Cerebellar nuclear complex (tissue), 1 donor: ENCODE results near the gene GPA33.

Source experiments
- DNase-seq, 2 experiments: peaks; one replicate each; lab custom pipeline; 2025; lab: John Stamatoyannopoulos, UW

GPA33 gene, protein sequence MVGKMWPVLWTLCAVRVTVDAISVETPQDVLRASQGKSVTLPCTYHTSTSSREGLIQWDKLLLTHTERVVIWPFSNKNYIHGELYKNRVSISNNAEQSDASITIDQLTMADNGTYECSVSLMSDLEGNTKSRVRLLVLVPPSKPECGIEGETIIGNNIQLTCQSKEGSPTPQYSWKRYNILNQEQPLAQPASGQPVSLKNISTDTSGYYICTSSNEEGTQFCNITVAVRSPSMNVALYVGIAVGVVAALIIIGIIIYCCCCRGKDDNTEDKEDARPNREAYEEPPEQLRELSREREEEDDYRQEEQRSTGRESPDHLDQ

DNA sequence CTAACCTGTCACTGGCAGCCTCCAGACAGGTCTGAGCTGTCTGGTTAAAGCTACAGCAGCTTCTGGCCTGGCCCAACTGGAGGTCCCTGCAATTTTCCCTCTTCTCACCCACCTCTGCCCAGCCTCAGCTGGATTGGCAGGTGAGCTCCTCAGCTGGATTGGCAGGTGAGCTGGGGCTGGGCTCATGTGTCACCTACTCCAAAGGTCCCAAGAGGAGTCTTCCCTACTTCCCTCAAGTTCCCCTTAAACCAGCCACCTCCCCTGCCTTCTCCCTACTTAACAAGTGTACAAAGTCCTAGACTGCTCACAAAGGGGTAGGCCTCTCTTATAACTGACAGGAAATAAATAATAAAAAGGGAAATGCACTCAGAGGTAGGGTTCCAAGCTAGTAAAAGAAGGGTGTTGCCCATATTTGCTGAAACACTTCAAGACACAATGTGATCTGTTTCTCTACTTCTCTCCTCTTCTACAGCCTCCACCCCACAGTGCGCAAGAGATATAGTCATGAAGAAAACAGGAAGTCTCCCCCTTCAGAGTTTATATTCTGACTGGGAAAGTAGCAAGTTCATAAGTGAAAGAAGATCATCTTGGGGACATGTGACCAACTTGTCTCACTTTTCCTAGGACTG, at the start of gene GPA33:
TSS of gene GPA33 (minus strand) at position 64 of the 629 bp plus-strand sequence. CDS start 90 bp downstream, outside the sequence.
- DNase-seq, result no peak

DNA sequence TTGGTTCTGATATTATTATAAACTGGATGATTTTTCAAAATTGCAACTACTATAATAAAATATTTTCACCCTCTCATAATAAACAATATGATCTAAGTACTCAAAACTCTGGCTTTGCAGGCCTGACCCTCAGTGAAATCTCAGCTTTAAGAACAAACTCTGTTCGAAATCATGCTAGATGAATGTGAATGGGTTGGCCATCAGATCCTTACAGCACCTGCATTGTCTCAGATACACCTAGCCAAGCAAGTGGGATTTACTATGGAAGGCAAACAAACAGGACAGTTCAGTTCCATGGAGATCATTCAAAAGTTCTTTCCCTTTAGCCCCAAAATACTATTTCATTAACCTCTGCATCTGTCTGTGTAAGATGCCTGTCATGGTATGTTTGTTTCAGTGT, 48.5 kb upstream of the GPA33 start:
- no peak for DNase-seq

DNA sequence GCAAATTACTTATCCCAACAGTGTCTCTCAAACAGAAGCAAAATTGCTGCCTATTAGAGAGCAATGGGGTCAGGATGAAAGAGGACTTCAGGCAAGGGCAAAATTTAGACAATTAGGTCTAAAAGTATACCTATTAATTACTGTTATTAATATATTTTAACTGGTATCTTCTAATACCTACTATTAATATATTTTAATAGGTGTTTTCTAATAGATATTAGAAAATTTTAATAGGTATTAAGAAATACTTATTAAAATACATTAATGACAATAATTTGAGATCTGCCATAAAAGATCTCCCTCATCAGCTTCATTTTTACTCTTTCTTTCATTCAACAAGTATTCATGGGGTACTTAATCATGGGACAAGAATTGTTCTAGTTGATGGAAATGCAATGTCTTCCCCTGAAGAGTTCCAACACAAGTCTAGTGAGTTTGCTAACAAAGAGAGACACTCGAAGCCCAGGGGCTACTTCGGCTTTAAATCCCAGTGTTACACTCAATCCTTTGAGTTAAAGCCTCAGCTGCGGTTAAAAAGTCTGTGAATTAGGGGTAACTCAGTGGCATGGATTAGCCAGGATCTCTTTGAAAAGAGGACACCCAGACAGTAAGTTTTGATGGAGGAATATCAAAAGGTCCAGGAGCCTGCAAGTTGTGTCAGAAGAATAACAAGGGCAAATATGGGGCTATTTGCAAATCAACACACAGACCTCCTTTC, 47.8 kb upstream of the GPA33 start:
- no peak for DNase-seq

DNA sequence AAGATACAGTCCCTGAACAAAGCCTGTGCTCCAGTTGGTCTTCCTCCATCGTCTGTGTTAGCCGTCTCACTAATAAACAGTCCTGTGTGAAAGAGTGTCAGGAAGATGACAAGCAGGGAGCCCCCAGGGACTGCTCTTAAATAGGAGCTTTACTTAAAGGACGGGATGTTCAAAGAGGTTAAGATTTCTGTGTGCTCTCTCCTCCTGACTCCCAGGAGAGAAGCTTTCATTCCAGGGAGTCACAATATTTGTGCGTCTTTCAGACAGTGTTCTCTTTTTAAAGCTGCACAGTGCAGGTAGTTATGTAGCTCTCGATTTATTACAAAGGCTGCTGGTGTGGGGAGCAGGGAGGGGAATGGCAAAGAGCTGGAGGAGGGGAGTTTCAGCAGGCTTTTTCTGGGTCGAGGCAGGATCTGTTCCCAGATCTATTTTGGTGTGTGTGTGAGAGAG, 47.2 kb upstream of the GPA33 start:
- peak in 1 of 2 experiments; percentile 68 for DNase-seq

DNA sequence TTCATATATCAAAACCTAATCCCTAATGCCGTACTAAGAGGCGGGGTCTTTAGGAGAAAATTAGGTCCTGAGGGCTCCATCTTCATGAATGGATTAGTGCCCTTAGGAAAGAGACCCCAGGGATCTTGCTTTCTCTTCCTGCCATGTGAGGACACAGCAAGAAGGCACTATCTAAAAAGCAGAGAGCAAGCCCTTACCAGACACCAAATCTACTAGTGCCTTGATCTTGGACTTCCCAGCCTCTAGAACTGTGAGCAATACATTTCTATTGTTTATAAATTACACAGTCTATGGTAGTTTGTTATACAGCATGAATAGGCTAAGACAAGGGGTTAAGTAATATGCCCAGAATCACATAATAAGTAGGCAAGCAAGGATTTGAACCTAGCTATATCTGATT, 46.6 kb upstream of the GPA33 start:
- no peak for DNase-seq

DNA sequence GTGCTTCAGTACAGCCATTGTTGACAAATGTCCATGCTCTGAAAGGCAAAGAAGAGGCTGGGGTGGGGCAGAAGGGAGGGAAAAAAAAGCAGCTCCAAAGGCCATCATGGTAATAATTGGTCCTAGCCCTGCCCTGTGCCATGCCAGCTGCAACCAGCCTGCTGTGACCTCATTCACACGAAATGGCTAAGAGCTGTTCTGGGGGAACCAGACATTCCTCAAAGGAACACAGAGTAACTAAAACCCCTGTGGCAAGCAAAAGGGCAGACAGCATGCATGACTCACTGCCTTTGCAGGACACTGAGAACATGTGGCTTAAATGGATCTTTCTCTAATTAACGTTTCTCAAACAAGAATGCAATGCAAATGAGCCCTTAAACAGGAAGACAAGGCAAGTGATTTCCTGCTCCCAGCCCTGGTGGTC, 46.0 kb upstream of the GPA33 start:
- DNase-seq, result no peak

DNA sequence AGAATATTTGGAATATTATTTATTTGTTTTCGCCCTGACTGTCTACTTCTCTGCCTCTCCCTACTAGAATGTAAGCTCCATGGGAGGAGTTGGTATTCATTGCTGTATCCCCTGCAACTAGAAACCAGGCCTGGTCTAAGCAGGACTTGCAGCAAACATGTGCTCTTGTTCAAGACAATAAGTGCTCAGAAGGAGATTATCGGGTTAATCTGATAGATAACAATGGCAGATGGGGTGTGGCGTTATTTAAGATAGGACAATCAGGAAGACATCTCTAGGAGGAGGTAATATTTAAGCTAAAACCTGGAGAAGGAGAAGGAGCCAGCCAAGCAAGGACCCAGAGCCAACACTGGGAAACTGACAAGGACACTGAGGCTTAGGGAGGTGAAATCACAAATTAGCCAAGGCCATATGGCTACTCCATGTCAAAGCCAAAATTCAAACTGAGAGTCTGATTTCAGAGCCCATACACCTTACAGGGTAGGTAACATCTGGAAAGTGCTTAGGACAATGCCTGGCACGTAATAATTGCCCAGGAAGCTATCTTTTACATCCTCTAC, 45.2 kb upstream of the GPA33 start:
- peak; percentile 52 to 75 for DNase-seq

DNA sequence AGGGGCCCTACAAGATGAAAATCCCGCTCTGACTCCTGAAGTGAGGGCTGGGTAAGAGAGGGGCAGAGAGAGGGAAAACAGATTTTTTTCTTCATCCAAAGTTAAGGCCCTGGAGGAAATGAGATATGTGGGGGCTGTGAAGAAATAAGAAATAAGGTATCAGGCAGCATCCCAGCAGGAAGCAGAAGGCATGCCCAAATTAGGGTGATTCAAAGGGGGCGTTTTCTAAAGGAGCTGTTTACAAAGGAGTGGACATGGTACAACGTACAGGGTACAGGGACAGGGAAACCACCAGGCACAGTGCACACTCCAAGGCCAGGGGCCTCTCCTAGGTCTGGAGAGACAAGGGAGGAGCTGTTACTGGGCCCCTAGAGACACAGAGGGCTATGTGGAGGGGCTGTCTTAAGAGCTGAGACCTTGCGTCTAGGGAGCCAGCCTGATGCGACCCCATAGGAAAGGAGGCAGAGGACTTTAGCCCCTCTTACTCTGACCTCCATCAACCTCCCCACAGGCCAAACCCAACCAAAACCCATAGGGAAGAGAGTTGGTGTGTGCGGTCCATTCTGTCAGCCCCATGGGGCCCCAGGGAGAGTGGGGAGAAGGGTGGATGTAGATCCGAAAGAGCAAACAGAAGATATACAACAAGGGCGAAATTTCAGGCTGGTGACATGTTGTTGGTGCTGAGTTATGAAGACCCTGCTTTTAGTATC, 42.3 kb upstream of the GPA33 start:
- no peak for DNase-seq

DNA sequence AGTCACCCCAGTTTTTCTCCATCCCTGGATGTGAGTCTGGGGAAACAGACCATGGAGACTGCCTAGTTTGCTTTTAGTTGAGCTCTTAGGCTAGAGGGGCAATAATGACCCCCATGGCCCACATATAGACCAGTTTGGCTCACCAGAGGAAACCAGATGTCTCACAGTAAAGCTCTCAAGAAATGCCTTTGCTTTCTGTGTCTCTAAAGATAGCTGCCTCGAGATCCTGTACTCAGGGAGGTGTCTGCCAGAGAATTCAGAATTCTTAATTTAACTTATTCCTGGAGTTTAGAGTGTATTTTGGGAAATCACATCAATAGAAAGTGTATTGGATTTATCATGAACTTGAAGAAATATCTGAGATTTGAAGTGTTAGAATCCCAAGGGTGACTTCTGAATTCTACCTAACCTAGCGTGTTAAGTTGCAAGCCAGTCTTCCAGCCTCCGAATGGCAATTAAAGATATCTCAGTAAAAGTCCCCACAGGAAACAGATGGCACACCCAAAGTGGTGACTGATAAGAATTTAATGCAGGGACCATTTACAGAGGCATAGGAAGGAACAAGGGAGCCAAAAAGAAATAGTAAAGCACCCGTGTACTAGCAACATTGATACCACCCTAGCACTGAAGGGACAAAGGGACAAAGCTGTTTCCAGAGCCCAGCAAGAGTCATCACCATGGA, 40.8 kb upstream of the GPA33 start:
- no peak for DNase-seq

DNA sequence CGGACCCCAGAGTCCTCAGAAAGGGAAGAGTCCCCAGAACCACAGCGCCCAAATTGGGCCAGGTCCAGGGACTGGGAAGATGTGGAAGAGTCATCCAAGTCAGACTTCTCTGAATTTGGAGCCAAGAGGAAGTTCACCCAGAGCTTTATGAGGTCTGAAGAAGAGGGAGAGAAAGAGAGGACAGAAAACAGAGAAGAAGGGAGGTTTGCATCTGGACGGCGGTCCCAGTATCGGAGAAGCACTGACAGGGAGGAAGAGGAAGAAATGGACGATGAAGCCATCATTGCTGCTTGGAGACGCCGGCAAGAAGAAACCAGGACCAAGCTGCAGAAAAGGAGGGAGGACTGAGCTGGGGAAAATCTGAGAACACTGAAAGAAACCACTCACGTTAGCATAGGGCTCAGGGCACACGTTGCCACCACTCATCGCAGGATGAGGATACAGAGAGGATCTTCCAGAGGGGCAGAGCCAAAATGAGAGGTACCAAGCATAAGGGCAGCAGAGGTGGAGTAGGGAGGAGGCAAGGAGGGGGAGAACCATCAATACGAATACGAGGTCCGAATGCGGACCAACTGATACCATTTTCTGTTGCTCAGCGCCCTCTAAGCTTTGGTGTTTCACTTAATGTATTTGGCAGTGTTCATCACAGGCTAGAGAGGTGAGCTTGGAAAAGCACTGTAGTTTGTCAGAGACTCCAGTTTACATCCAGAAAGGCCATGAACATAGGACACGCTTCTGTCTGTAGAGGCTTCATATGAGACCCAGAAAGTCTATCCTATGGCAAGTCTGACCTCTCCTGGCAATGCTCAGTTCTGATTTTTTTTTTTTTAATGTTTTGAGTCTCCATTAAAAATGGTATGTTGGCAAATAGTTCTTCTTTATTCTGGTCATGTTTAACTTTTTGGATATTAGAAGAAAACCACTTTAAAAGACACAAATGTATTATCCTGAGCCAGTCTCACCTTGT, 38.4 kb upstream of the GPA33 start:
- no peak for DNase-seq

DNA sequence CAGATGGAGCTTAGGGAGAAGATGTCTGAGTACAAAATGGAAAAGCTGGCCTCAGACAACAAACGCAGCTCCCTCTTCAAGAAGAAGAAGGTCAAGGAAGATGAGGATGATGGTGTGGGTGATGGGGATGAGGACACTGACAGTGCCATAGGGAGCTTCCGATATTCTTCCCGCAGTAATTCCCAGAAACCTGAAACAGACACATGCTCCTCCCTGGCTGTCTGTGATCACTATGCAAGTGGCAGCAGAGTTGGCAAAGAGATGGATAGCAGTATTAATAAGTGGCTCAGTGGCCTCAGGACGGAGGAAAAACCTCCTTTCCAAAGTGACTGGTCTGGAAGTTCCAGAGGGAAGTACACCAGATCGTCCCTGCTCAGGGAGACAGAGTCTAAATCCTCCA, 37.5 kb upstream of the GPA33 start:
- no peak for DNase-seq

DNA sequence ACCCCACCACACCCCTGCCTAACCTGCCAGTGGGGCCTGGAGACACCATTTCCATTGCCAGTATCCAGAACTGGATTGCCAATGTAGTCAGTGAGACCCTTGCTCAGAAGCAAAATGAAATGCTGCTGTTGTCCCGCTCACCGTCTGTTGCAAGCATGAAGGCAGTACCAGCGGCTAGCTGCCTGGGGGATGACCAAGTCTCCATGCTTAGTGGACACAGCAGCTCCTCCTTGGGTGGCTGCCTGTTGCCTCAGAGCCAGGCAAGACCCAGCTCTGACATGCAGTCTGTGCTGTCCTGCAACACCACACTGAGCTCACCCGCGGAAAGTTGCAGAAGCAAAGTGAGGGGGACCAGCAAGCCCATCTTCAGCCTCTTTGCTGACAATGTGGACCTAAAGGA, 37.1 kb upstream of the GPA33 start:
- no peak for DNase-seq

DNA sequence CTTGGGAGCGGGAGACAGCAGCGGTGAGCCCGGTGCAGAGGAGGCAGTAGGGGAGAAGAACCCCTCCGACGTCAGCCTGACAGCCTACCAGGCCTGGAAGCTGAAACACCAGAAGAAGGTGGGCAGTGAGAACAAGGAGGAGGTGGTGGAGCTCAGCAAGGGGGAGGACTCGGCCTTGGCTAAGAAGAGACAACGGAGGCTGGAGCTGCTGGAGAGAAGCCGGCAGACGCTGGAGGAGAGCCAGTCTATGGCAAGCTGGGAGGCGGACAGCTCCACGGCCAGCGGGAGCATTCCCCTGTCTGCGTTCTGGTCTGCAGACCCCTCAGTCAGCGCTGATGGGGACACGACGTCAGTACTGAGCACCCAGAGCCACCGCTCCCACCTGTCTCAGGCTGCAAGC, 36.6 kb upstream of the GPA33 start:
- DNase-seq, result no peak

DNA sequence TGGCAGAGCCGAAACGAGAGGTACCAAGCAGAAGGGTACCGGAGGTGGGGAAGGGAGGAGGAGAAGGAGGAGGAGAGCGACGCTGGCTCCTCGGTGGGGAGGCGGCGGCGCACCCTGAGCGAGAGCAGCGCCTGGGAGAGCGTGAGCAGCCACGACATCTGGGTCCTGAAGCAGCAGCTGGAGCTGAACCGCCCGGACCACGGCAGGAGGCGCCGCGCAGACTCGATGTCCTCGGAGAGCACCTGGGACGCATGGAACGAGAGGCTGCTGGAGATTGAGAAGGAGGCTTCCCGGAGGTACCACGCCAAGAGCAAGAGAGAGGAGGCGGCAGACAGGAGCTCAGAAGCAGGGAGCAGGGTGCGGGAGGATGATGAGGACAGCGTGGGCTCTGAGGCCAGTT, 36.1 kb upstream of the GPA33 start:
- no peak for DNase-seq

DNA sequence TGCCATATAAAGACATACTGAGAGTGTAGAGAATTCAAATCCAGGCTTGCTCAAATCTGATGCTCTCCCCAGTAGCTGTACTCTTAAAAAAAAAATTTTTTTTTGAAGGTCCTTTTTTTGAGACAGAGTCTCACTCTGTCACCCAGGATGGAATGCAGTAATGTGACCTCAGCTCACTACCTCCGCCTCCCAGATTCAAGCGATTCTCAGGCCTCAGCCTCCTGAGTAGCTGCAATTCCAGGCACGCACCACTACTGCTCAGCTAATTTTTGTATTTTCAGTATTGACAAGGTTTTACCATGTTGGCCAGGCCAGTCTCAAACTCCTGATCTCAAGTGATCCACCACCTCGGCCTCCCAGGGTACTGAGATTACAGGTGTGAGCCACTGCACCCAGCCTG, 32.4 kb upstream of the GPA33 start:
- no peak for DNase-seq

DNA sequence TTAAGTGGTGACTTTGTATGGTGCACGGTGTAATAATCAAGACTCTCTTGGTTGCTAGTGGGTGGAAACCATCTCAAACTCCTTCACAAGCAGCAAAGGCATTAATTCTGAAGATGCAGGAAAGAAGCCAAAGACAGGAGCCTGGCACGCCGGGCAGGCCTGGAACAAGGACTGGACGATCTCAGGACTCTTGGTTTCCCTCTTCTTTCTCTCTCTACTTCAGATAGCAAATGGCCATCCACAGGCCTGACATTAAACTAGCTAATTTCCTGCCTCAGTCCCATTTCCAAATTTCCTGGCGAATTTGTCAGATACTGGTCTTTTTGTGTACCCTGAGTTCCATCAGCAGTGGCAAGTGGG, 31.9 kb upstream of the GPA33 start:
- no peak for DNase-seq

DNA sequence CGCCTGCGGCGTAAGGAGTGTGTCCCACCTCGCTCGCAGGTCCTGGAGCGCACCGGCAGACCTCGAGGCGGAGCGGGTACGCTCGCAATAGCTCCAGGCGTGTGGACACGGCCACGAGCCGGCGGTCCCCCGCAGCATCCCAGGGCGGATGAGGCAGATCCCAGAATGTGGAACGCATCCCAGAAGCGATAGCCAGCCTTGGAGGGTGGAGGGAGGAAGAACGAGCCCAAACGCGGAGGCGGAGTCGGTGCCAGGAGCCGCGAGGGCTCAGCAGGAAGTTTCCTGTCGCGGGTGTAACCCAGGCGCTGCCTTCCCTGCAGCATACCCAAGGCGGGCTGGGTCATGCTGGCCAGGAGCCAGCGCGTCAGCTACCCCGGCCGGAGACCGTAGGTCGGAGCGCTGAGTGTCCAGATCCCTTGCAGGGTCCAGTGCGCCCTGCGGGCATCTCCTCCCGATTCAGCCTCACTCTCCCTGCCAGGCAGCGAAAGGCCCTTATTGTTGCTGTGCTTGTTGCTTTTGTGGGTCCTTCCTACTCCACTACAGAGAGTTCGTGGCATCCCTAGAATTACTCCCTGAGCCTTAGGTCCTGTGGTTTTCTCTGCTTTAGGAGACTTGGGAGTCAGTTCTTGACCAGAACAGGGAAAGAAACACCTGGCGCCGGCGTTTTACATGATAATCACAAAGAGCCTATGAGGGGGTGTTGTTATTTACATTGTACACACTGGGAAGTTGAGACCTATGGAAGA, 31.4 kb upstream of the GPA33 start:
- peak in 1 of 2 experiments; percentile 54 for DNase-seq

DNA sequence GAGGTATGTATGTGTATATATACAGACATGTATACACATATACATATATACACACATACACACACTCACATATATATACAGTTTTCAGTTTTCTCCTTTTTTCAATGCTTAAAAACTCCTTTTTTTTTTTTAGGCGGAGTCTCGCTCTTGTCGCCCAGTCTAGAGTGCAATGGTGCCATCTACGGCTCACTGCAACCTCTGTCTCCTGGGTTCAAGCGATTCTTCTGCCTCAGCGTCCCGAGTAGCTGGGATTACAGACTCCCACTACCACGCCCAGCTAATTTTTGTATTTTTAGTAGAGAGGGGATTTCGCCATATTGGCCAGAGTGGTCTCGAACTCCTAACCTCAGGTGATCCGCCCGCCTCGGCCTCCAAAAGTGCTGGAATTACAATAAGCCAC, 30.7 kb upstream of the GPA33 start:
- DNase-seq, result no peak

DNA sequence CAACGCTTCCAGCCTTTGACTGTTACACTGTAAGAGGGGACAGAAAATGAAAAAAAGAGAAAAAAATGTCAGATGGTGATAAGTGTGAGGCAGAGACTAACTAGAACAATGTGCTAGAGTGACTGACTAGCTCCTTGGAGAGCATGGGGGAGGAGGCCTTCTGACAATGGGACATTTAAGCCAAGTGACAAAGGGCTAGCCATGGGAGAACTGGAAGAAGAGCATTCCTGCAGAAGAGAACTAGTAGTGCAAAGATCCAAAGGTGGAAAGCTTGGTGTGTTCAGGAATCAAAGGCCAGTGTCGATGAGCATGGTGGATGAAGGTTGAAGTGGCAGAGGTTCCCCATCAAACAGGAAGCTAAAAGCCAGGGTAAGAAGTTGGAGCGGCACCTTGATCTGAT, 29.5 kb upstream of the GPA33 start:
- no peak for DNase-seq

DNA sequence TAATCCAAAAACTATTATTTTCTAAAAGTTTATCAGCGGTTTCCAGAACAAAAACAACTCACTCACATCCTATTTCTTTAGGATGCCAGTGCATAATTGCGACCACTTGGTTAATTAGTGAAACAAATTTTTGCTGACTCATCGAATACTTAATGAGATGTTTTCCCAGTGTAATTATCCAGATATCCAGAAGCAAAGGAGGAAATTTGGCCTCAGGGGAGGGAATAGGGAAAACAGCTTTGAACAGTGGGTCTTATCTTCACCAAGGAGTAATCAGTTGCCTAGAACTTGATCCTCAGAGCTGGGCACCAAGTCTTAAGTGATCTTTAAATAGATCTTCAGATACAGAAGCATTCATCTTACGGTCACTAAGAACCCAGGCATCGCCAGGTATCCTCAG, 28.0 kb upstream of the GPA33 start:
- no peak for DNase-seq
